ENCODE data around the gene DIP2C.

Gene DIP2C

DNA sequence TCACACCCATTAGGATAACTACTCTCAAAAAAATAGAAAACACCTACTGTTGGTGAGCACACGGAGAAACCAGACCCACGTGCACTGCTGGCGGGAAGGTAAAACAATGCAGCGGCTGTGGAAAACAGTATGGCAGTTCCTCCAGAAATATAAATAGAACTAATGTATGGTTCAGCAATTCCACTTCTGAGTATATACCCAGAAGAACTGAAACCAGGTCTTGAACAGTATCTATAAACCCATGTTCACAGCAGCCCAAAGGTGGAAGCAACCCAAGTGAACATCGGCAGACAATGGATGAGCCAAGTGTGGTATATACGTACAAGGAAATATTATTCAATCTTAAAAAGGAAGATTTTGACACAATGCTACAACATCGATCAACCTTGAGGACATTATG, 389.5 kb downstream of the DIP2C start:
- no peak for DNase-seq (ENCODE audit: low spot score)

- no peak for DNase-seq (ENCODE audit: low spot score)
These were observed 390.0 kb downstream of the DIP2C start for GRCh38 chr10:299512-299911.

- DNase-seq (ENCODE audit: low spot score), result no peak
These were observed 391.4 kb downstream of the DIP2C start for GRCh38 chr10:298033-298432.

- no peak for DNase-seq (ENCODE audit: low spot score)
These were observed 391.9 kb downstream of the DIP2C start for GRCh38 chr10:297567-297966.

DNA sequence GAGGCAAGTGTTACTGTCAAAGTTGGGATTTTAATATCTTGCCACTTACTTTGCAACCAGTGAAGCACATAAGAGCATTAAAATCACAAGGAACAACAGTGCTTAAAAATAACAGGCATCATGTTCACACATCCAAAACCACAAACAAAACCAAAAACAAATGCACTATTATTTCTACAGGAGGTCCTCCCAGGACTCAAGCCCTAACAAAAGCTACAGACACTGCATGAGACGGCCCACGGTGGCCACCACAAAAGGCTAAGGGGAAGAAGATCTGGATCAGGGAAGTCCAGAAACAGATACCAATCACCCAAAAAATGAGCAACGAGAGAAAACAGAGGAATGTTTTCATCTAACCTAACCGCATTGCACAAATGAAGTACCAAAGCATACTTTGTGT, 395.8 kb downstream of the DIP2C start:
- DNase-seq (ENCODE audit: low spot score), result no peak

DNA sequence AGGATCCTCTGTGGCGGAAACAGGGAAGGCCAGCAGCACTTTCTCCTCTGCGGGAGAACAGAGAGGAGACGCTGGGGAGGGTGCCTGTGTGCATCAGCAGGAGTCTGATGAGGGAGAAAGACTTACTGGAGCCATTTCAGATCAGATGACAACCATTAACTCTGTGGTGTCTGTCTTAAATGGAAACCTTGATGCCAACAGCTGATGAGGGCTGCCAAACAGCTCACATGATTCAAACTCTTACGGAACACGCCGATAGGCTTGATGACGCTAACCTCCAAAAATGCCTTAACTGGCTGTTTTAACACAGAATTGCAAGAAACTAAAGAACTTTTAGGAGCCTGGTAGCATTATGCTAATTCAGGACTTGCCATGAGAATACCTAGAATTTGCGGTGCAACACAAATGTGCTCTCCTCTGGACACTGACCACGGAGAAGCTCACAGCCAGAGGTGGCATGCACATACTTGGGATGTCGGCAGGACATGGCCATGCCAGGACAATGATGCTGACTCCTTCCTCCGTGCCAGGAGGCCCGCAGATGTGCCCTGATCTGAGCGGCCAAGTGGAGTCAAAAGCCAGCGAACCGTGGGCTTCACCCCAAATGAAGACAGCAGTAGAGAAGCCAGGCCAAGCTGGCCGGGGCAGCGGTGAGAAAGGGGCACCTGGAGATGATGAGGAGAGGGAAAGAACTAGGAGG, 399.3 kb downstream of the DIP2C start:
- no peak for DNase-seq (ENCODE audit: low spot score)

DNA sequence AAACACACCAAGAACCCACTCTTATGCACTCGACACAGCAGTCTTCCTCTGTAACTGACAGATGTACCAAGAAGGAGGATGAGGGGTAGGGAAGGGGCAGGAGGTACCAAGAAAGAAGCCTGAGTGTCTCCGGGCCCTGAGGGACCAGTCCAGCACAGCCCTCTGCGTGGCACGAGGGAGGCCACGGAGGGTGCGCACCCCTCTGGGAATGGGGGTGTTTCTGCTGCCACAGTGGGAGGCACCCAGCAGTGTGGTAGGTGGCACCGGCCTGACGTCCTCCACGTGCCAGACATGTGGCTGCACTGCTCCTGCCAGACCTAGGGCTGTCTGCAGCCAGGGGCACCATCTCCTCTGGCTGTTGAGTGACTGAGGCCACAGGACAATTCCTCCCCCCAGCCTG, 399.9 kb downstream of the DIP2C start:
- no peak for DNase-seq (ENCODE audit: low spot score)

GRCh38 chr10:288316-289200, 400.9 kb downstream of the DIP2C start:
- no peak for DNase-seq (ENCODE audit: low spot score)

GRCh38 chr10:287814-288213, 401.7 kb downstream of the DIP2C start:
- DNase-seq (ENCODE audit: low spot score), result no peak

DNA sequence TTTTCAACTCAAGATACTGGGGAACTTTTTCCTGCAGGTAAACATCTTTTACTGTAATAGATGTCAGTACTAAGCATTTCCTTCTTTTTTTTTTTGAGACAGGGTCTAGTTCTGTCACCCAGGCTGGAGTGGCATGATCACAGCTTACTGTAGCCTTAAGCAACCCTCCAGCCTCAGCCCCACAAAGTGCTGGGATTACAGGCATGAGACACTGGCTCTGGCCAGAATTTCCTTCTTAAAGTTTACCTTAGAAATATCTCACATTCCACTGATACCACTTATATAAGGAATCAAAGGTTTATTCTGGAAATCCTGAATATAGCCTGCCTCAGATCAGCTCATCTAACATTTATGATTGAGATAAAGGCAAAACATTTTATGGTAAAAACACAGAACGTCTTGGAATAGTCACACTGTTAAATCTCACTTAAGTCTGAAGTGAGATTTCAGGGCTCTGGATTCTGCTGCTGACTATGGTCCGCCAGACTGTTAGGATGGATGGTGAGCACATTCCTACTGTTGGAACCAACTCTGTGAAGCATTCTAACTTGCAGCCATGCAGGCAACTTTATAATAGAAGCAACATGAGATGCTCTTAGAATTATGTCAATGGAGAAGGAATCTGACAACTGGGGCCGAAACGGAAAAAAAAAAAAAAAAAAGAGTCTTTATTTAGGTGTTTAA, 402.3 kb downstream of the DIP2C start:
- no peak for DNase-seq (ENCODE audit: low spot score)

GRCh38 chr10:285216-285615, 404.3 kb downstream of the DIP2C start:
- no peak for DNase-seq (ENCODE audit: low spot score)

DNA sequence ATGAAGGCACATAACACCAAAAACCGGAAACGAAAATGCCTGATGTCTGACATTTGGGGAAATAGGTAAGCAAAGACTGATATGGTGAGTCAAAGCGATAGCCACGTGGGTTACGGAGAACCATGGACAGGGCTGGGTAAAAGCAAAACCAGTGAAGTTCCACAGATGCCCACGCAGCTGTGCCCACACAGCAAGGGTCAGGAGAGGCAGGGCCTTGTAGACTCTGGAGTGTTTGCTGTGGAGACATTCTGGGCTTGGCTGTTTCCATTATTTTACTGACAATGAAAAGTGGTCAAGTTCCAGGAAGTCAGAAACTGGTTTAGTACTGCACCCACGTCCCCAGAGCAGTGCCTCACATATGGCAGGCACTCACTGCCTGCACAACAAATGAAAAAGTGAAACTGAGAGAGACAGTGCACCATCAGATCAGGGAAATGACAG, 405.5 kb downstream of the DIP2C start:
- peak; percentile 4 for DNase-seq (ENCODE audit: low spot score)

DNA sequence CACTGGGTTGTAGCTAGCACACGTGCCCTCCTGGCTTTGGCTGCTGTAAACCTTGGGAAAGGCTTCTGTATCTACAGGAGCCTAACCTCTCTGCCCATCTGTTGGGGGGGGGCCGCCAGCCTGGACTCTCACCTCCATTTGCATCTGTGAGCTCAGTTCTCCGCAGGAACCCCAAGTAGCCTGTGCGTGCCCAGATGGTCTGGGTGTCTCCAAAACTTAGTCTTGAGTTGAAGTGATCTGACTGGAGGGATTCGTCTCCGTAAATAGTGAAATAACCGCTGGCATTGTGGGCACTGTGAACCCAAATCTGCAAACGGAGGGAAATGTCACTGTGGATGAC, 406.4 kb downstream of the DIP2C start:
- DNase-seq (ENCODE audit: low spot score), result no peak

DNA sequence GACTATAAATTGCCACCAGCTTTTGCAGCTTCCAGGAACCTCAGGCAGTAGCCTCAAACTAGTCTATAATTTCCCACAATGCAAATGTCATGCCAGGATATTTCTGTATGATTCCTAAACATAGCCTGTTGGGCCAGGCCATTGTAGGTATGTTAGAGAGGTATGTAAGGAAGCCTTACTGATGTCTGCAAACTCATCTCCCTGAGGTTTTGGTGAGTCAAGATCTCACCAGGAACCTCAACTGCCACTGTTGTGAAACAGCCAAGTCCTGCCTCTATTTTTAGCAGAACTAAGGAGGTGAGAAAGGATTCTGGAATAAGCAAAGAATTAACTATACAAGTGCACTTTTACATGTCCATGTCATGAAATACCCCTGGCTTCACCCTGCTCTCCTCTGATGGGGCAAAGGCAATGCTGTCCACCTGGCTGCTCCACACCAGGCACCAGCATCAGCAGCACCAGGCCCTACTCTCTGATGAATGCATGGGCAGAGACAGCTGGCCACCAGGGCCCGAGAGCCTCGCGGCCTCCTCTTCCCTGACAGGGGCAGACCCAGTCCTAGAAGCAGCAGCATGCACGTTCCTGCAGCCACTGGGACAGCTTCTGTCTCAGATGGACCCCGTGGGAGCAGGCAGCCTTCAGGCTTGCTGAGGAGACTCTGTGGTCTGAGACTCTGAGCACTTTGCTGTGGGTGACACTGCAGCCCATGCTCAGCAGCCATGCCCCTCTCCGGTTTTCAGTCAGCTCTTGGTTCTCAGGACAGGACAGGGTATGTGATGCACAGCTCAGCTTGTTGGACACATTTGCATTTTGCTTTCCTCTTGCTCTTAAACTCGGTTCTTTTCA, 407.0 kb downstream of the DIP2C start:
- DNase-seq (ENCODE audit: low spot score), result no peak

DNA sequence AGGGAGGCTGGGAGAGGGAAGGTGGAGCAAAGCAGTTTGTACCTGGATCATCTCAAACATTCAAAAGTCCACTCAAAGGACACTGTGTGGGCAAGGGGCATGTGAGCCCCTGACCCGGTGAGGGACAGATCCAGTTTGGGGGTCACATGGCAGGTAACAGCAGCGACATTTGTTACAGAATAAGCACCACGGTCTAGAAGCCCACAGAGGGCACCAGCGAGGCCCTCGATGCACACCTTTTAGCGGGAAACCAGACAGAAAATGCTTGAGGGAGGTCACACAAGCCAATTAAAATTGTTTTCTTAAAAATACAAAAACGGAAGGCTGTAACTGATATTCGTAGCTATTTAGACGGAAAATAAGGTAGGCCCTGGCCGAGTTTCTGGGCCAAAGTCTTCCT, 409.8 kb downstream of the DIP2C start:
- DNase-seq (ENCODE audit: low spot score), result no peak

DNA sequence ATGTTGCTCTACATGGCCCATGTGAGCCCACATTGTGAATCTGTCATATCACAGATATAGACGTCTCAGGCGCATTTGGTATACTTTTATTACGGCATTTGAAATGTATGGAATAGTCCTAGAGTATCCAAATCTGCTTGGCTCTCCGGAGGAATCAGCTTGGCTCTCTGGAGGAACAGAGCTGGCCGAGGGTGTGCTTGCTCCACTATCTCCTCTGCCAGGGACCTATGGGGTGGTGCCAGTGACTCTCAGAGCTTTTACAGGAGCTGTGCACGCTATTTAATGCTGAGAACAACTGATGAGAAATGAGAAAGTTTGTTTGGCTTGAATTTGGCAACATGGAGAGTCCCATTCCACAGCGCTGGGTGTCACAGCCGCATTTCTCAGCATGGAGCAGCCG, 410.2 kb downstream of the DIP2C start:
- DNase-seq (ENCODE audit: low spot score), result no peak

- DNase-seq (ENCODE audit: low spot score), result no peak
These were observed 410.8 kb downstream of the DIP2C start for GRCh38 chr10:278707-279106.

- no peak for DNase-seq (ENCODE audit: low spot score)
These were observed 411.5 kb downstream of the DIP2C start for GRCh38 chr10:277963-278362.

DNA sequence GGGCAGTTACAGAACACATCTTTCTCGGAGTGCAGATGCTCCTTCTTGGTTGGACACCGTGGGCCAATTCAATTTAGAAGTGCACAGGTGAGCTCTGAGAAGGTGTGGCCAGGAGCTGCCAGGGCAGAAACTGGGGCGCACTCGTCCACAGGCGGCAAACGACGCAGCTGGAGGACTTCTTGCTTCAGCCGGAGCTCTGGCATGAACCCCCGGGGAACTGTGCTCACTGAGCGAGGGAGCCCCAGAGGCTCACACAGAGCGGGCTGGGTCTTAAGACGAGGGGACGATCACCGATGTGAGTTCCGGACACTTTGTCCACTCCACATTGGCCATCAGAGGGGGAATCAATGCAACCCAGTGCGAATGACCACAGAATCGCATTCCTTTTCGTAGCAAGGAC, 413.8 kb downstream of the DIP2C start:
- no peak for DNase-seq (ENCODE audit: low spot score)

GRCh38 chr10:274866-275265, 414.6 kb downstream of the DIP2C start:
- no peak for DNase-seq (ENCODE audit: low spot score)

GRCh38 chr10:273088-273487, 416.4 kb downstream of the DIP2C start:
- no peak for DNase-seq (ENCODE audit: low spot score)

GRCh38 chr10:271722-272121, 417.7 kb downstream of the DIP2C start:
- DNase-seq (ENCODE audit: low spot score), result no peak
